HG02588 (cell line): ENCODE results near the gene NSD1.
"Not testable (repeated sequence)": the region's sequence is repeated elsewhere in the genome, so short reads cannot be mapped to it uniquely, and the experiment has no call there.

ENCODE experiments used
- ATAC-seq: cut with Tn5 transposase; IDR thresholded peaks from one replicate; pipeline ENCODE4 v1.9.1; 2021; ENCODE audit warnings: mild to moderate bottlenecking, moderate library complexity; ENCODE audit not compliant: unreplicated experiment

NSD1 gene

DNA sequence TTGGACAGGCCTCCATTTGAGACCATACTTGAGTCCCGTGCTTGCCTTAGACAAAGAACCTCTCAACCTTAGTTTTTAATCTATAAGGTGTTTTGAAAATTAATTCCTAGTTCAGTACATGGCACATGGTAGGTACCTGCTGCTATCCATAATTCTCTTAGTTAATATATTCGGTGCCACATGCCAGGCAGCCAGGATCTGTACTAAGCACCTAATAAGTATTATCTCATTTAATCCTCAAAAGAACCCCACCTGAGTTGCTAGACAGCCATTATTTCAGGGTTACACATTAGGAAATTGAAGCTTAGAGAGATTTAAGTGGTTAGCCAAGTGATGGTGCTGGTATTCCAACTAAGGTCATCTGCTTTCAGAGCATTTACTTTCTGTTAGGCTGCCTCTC is 29.9 kb downstream of the NSD1 start:
- ATAC-seq: no peak

DNA sequence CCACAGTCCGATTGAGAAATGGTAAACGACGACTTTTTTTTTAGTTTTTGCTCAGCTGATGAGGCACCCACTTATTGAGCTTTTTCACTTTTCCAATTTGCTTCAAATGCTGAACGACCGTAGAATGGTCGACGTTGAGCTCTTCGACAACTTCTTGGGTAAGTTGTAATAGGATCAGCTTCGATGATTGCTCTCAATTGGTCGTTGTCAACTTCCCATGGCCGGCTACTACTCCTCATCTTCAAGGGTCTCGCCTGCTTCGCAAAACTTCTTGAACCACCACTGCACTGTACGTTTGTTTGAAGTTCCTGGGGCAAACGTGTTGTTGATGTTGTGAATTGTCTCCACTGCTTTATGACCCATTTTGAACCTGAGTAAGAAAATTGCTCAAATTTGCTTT is 35.7 kb downstream of the NSD1 start:
- ATAC-seq: no peak

DNA sequence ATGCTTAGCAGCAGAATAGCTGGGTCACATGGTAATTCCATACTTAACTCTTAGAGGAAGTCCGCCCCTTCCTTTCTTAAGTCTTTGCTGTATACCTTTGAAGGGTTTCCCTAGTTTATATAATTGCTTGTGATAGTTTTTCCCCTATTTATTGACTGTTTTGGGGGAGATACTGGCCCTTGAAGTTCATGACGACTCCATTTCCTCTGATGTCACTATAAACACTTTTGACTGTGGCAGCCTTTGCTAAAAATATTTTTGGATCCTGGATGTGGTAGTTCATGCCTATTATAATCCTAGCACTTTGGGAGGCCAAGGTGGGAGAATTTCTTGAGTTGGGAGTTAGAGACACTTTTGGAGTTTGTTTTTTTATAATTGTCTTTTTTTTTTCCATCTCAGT is 38.4 kb downstream of the NSD1 start:
- no peak for ATAC-seq

DNA sequence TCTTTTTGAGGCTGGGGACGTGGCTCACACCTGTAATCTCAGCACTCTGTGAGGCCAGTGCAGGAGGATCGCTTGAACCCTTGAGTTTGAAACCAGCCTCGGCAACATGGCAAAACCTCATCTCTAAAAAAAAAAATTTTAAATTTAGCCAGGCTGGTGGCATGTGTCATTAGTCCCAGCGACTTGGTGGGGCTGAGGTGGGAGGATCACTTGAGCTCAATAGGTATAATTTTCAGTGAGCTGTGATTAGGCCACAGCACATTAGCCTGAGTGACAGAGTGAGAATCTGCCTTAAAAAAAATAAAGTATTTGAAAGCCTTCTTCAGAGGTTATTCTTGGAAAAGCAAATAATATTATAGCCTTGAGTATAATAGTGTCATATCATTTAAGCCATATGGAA is 41.8 kb downstream of the NSD1 start:
- no peak for ATAC-seq

DNA sequence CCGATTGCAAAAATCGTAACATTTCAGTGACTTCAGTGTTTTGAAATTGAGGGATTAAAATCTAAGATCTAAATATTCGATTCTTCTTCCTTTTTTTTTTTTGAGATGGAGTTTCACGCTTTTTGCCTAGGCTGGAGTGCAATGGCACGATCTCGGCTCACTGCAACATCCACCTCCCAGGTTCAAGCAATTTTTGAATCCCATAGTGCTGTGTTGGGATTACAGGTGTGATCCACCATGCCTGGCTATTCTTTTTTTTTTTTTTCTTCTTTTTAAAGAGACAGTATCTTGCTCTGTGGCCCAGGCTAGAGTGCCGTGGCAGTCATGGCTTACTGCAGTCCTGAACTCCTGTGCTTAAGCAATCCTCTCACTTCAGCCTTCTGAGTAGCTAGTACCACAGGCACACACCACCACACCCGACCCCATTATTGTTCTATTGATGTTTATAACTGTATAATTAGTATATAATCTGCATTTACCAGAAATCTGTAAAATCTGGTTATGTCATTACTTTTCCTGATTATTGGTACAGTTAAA is 42.7 kb downstream of the NSD1 start:
- ATAC-seq: no peak

DNA sequence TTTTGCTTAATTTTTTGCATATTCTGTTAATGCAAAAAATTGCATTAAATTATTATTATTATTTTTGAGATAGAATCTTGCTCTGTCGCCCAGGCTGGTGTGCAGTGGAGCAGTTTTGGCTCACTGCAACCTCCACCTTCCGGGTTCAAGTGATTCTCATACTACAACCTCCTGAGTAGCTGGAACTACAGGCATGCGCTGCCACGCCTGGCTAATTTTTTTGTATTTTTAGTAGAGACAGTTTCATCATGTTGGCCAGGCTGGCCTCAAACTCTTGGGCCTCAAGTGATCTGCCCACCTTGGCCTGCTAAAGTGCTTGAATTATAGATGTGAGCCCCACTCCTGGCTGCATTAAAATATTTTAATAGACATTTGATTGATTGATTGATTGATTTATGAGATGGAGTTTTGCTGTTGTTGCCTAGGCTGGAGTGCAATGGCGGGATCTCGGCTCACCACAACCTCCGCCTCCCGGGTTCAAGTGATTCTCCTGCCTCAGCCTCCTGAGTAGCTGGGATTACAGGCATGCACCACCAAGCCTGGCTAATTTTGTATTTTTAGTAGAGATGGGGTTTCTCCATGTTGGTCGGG is 44.4 kb downstream of the NSD1 start:
- ATAC-seq: not testable (repeated sequence)

DNA sequence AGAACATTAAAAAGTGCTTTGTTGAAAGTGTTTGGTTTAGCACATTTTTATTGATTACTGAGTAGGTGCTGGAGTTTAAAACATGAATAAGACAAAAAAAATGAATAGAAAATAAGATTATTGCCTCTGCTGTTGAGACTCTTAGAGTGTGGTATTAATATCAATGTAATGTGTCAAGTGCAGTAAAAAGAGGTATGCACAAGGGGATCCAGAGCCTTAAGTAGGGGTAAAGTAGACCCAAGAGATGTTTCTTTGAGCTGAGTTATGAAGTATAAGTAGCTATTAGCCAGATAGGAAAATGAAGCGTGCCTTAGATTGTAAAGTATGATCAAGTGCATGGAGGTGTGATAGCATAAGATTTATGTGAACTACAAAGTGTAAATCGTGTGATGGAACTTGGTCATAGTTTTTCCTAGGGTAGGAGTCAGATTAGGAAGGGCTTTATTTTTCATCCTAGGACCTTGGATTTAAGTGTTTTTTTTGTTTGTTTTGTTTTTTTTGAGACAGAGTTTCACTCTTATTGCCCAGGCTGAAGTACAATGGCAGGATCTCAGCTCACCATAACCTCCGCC is 45.2 kb downstream of the NSD1 start:
- no peak for ATAC-seq

DNA sequence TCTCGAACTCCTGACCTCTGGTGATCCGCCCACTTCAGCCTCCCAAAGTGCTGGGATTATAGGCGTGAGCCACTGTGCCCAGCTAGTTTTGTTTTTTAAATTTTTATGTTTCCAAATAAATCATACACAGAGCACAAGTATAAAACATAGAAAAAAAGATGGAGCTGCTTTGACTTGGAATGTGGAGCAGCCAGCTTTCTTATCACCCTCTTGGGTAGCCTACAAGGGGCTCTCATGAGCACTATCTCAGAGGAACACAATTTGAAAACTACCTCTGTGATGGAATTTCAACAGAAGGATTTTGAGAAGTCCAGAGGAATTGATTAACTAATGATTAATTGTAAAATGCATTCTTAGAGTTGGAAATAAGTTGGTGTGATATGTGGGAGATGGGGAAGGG is 45.9 kb downstream of the NSD1 start:
- ATAC-seq: no peak

DNA sequence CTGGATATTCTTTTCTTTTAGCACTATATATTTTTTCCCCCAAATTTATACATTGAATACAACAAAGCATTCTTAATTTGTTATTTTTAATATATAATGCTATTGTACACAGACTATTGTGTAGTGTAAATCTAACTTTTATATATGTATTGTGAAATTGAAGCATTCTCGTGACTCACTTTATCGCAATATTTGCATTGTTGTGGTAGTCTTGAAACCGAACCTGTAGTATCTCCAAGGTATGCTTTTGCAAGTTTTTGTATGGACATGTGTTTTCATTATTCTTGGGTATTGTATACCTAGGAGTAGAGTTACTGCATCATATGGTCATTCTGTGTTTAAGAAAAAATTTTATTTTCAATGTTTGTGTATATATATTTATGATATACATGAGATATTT is 49.6 kb downstream of the NSD1 start:
- no peak for ATAC-seq

DNA sequence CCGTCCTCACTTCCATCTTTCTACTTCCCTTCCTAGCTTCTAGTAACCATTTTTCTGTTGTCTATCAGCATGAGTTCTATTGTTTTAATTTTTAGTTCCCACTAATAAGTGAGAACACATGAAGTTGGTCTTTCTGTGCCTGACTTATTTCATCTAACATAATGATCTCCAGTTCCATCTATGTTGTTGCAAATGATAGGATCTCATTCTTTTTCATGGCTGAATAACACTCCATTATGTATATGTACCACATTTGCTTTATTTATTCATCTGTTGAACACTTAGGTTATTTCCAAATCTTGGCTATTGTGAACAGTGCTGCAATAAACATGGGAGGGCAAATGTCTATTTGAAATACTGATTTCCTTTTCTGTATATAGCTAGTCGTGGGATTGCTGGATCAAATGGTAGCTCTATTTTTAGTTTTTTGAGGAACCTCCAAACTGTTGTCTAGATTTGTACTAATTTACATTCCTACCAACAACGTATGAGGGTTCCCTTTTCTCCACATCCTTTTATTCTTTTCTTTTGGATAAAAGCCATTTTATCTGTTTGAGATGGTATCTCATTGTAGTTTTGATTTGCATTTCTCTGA is 50.3 kb downstream of the NSD1 start:
- no peak for ATAC-seq

DNA sequence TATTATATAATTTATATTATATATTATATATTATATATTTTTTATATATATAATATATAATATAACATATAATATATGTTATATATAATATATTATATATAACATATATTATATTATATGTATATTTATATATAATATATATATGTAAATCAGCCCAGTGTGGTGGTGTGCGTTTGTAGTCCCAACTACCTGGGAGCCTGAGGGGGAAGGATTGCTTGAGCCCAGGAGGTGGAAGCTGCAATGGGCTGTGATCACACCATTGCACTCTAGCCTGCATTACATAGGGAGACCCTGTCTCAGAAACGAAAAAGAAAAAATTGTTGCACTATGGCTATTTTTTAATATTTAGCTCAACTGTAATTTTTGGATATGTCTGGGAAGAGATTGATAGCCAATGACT is 52.4 kb downstream of the NSD1 start:
- no peak for ATAC-seq

DNA sequence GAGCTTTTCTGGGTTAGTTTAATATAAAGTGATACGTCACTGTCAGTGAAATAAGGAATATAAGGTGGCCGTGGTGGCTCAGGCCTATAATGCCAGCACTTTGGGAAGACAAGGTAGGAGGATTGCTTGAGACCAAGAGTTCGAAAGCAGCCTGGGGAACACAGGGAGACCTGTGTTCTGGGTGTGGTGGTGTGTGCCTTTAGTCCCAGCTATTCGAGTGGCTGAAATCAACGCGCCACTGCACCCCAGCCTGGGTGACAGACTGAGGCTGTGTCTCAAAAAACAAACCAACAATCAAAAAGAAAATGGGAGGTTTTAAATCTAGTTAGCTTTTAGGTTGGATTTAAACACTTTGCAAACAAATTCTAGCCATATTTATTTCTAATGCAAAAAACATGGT is 53.1 kb downstream of the NSD1 start:
- ATAC-seq: no peak

DNA sequence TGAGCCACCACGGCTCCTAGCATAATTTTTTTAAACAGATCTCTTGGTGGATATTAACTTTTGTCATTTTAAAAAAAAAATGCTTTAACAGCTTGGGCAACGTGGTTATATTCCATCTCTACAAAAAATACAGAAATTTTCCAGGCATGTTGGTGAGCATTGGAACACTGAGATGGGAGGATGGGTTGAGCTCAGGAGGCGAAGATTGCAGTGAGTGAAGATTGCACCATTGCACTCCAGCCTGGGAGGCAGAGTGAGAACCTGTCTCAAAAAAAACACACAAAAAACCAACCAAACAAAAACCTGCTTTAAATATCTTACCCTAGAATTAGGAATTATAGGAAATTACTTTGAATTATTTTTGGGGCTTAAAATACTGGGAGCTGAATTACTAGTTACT is 55.2 kb downstream of the NSD1 start:
- ATAC-seq: no peak

DNA sequence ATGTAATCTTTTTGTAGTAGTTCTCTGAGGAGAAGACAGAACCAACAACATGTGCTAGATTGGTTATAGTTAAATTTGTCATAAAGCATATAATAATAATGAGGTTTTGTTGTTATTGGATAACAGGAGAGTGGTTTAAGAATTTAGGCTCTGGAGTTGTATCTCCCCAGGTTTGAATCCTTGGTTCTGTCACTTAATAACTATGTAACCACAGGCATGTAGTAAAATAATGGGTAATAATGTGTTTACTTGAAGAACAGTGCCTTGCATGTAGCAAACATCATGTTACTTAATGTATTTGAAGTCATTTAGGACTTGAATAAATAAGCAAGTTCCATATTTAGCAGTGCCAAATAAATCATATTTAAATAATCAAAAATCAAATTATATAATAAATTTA is 55.8 kb downstream of the NSD1 start:
- no peak for ATAC-seq

DNA sequence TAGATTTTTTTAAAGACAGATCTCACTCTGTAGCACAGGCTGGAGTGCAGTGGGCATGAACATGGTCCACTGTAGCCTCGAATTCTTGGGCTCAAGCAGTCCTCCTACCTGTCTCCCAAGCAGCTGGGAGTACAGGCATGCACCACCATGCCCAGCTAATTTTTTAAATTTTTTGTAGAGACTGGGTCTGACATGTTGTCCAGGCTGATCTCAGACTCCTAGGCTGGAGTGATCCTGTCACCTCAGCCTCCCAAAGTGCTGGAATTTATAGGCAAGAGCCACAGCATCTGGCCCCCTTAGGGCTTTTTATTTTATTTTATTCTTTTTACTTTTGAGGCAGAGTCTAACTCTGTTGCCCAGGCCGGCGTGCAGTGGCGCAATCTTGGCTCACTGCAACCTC is 56.4 kb downstream of the NSD1 start:
- no peak for ATAC-seq

DNA sequence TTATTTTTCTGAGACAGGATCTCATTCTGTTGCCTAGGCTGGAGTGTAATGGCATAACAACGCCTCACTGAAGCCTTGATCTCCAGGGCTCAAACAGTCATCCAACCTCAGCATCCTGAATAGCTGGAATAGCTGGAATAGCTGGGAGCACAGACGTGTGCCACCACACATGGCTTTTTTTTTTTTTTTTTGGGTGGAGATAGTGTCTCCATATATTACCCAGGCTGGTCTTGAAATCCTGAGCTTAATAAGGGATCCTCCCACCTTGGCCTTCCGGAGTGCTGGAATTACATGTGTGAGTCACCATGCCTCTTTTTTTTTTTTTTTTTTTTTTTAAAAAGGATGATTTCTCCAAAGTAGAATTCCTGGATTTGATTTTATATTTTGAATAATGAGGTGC is 60.7 kb downstream of the NSD1 start:
- ATAC-seq: no peak

DNA sequence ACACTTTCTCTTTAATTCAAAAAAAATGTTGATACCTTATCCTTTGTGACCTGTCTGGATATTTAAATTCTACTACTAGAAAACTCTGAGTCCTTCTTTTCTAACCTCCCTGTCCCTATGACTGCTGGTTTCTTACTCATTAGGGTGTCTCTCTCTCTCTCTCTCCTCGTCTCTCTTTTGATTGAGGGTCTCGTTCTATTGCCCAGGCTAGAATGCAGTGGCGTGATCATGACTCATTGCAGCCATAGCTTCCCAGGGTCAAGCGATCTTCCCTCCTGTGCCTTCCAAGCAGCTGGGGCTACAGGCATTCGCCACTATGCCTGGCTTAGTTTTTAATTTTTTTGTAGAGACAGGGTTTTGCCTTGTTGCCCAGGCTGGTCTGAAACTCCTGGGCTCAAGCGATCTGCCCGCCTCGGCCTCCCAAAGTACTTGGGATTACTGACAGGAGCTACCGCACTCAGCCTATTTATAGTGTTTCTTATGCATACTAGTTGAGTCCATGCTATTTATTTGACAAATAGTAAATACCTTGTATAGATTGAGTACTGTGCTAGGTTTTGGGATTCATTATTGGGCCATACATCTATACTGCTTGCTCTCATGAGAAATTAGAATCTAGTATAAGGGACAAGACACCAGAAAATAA is 61.9 kb downstream of the NSD1 start:
- no peak for ATAC-seq

DNA sequence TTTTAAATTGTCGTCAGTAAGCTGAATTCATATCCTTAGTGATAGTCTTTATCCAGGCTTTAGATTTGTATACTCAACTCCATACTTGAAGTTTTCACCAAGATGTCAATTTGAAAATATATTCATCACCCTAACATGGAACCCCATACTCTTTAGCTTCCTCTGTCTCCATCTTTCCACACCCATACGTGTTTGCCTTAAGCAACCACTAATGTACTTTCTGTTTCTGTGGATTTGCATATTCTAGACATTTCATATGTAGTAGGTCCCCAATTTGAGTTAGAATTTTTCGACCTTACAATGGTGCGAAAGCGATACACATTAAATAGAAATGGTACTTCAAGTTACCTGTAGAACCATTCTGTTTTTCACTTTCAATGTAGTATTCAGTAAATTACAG is 65.2 kb downstream of the NSD1 start:
- ATAC-seq: no peak

DNA sequence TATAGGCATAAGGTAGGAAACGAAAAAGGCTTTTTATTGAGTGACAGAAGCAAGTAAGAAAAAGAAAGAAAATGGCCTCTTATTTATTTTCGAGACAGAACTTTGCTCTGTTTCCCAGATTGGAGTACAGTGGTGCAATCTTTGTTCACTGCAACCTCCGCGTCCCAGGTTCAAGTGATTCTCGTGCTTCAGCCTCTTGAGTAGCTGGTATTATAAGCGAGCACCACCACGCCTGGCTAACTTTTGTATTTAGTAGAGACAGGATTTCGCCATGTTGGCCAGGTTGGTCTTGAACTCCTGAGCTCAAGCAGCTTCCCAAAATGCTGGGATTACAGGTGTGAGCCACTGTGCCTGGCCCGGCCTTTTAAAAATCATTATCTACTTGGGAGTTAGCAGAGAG is 70.7 kb downstream of the NSD1 start:
- no peak for ATAC-seq

DNA sequence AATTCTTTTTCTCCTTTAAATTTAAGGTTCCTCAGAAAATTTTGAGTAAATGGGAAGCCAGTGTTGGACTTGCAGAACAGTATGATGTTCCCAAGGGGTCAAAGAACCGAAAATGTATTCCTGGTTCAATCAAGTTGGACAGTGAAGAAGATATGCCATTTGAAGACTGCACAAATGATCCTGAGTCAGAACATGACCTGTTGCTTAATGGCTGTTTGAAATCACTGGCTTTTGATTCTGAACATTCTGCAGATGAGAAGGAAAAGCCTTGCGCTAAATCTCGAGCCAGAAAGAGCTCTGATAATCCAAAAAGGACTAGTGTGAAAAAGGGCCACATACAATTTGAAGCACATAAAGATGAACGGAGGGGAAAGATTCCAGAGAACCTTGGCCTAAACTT is 76.0 kb downstream of the NSD1 start:
- no peak for ATAC-seq

DNA sequence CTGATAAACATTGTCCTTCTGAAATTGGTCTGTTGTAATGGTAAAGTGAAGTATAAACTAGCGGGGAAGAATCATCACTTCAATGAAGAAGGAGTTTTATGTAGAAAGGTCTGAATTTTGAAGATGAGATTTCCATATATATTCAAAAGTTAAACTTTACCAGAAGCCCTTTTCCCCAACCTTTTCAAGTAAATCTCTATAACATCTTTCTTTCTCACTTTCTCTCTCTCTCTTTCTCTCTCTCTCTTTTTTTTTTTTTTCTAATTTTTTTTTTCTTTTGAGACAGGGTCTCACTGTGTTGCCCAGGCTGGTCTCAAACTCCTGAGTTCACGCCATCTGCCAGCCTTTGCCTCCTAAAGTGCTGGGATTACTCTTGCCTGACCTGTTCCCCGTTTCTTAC is 78.7 kb downstream of the NSD1 start:
- ATAC-seq: no peak

DNA sequence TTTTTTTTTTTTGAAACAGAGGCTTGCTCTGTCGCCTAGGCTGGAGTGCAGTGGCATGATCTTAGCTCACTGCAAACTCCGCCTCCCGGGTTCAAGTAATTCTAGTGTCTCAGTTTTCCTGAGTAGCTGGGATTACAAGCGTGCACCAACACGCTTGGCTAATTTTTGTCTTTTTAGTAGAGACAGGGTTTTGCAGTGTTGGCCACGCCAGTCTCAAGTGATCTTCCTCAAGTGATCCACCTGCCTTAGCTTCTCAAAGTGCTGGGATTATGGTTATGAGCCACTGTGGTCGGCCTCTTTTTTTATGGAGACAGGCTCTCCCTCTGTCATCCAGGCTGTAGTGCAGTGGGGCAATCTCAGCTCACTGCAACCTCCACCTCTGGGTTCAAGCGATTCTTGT is 87.0 kb downstream of the NSD1 start:
- no peak for ATAC-seq
